UCSD-AML1 (cell line): ENCODE results near the gene ENDOG.
"Not testable (repeated sequence)": the region's sequence is repeated elsewhere in the genome, so short reads cannot be mapped to it uniquely, and the experiment has no call there.

ENCODE experiments used
- DNase-seq: peaks from one replicate; lab custom pipeline; 2025; ENCODE audit not compliant: unreplicated experiment; lab: John Stamatoyannopoulos, UW

ENDOG gene

GRCh38 chr9:128828267-128828666 is 10.0 kb downstream of the ENDOG start:
- no peak for DNase-seq

- DNase-seq: no peak
These were observed 10.6 kb downstream of the ENDOG start for GRCh38 chr9:128828719-128829452.

- DNase-seq: peak; percentile 93
These were observed 11.4 kb downstream of the ENDOG start, which contains the start of gene SPOUT1 for GRCh38 chr9:128829477-128830251. Gene SPOUT1 (minus strand): TSS chr9:128829794. CDS start chr9:128829780, 14 bp downstream.

DNA sequence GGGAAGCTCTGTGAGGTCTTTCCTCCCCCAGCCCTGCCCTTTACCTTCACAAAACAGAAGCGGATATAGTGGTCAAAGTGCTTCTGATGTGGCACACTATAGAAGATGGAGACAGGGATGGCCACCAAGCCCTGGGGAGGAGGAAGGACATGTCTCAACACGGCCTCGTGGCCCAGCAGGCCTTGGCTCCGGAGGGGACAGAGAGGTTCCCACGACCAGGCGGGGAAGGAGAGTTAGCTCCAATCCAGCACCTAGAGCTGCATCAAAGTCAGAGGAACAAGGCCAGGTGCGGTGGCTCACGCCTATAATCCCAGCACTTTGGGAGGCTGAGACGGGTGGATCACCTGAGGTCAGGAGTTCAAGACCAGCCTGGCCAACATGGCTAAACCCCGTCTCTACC is 15.4 kb downstream of the ENDOG start:
- no peak for DNase-seq

GRCh38 chr9:128835246-128836210 is 17.2 kb downstream of the ENDOG start:
- no peak for DNase-seq

- DNase-seq: no peak
These were observed 18.3 kb downstream of the ENDOG start for GRCh38 chr9:128836509-128837145.

GRCh38 chr9:128838338-128838737 is 20.0 kb downstream of the ENDOG start:
- DNase-seq: no peak

GRCh38 chr9:128840524-128840923 is 22.2 kb downstream of the ENDOG start:
- no peak for DNase-seq

- no peak for DNase-seq
These were observed 23.6 kb downstream of the ENDOG start for GRCh38 chr9:128841694-128842492.

- not testable (repeated sequence) for DNase-seq
These were observed 24.9 kb downstream of the ENDOG start for GRCh38 chr9:128843171-128843570.

- DNase-seq: no peak
These were observed 27.1 kb downstream of the ENDOG start for GRCh38 chr9:128845186-128845931.

DNA sequence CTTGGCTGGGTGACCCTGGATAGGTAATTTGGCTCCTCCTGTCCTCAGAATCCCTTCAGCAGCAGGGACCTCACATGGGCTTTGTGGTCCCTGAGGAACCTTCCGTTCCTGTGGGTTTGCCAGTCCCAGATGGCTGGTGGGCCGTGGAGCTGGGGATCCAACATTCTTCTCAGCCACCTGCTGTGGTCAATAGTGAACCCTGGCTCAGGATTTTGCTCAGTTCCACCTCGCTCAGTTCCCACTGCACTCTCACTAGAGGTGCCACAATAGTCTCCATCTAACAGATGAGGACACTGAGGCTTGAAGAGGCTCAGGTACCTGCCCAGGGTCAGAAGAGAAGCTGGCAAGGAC is 28.4 kb downstream of the ENDOG start:
- no peak for DNase-seq

DNA sequence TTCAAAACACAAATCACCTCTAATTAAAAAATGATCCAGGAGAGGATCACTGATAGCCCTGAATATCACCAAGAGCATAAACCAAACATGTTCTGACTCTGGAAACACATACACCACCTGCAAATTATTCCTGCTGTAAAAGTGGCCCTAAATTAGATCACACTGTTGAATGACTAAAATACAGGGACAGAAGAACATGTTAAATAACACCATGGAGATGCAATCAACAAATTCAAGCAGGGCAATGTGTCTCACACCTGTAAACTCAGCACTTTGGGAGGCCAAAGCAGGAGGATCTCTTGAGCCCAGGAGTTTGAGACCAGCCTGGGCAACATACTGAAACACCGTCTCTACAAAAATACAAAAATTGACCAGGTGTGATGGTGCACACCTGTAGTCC is 29.5 kb downstream of the ENDOG start:
- DNase-seq: no peak

GRCh38 chr9:128851024-128851423 is 32.7 kb downstream of the ENDOG start:
- DNase-seq: not testable (repeated sequence)

- DNase-seq: not testable (repeated sequence)
These were observed 33.7 kb downstream of the ENDOG start for GRCh38 chr9:128851779-128852600.

DNA sequence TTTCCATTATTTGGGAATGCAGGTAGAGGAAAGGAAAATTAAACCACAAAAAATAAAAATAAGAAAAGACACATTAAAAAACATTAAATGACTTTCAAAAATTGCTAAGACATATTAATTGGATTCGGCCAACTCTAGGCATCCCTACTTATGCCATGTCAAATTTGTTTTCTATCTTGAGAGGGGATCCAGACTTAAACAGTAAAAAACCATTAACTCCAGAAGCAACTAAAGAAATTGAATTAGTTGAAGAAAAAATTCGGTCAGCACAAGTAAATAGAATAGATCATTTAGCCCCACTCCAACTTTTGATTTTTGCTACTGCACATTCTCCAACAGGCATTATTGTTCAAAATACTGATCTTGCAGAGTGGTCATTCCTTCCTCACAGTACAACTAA is 34.3 kb downstream of the ENDOG start:
- DNase-seq: not testable (repeated sequence)

GRCh38 chr9:128854454-128854853 is 36.2 kb downstream of the ENDOG start:
- DNase-seq: not testable (repeated sequence)

- not testable (repeated sequence) for DNase-seq
These were observed 40.2 kb downstream of the ENDOG start for GRCh38 chr9:128858476-128858875.
